ENCODE data around the gene FDXACB1.

FDXACB1 gene

GRCh38 chr11:111841370-111842053 lies 37.5 kb downstream of the FDXACB1 start:
- peak; percentile 90 to 92 for DNase-seq

GRCh38 chr11:111840143-111840542 lies 38.8 kb downstream of the FDXACB1 start:
- no peak for DNase-seq

GRCh38 chr11:111838054-111838453 lies 40.9 kb downstream of the FDXACB1 start:
- no peak for DNase-seq

GRCh38 chr11:111837366-111837891 lies 41.5 kb downstream of the FDXACB1 start:
- DNase-seq, result no peak

GRCh38 chr11:111836721-111837120 lies 42.2 kb downstream of the FDXACB1 start:
- peak; percentile 22 to 43 for DNase-seq

- DNase-seq, result no peak
Observed at GRCh38 chr11:111836162-111836561, 42.8 kb downstream of the FDXACB1 start.

- no peak for DNase-seq
Observed at GRCh38 chr11:111835665-111836064, 43.3 kb downstream of the FDXACB1 start.

GRCh38 chr11:111834432-111835163 lies 44.4 kb downstream of the FDXACB1 start:
- DNase-seq, result no peak

GRCh38 chr11:111833524-111833923 lies 45.4 kb downstream of the FDXACB1 start:
- DNase-seq, result no peak

- no peak for DNase-seq
Observed at GRCh38 chr11:111829185-111829968, 49.6 kb downstream of the FDXACB1 start.

GRCh38 chr11:111826322-111826950 lies 52.5 kb downstream of the FDXACB1 start:
- DNase-seq, result no peak
